ENCODE results near the gene ROGDI.

The ROGDI gene

GRCh38 chr16:4755687-4756086, 46.7 kb downstream of the ROGDI start:
- DNase-seq (ENCODE audit: low read depth), result no peak
- TF ChIP-seq CTCF (IDR thresholded peaks at IDR 0.05; ENCODE audit: low read depth, low read length) (no peak), MAX (IDR thresholded peaks at IDR 0.05; ENCODE audit: low read depth, low read length) (no peak), POLR2A (IDR thresholded peaks at IDR 0.05; ENCODE audit: extremely low read depth, insufficient read length) (no peak), MYC (IDR thresholded peaks at IDR 0.05; ENCODE audit: low read depth, low read length) (no peak)
- H3K4me3 ChIP-seq (ENCODE audit: low read depth, low read length), result no peak overlapping the region

GRCh38 chr16:4754865-4755264, 47.6 kb downstream of the ROGDI start:
- no peak for DNase-seq (ENCODE audit: low read depth)
- H3K4me3 ChIP-seq (ENCODE audit: low read depth, low read length), result no peak overlapping the region
- TF ChIP-seq MYC (IDR thresholded peaks at IDR 0.05; ENCODE audit: low read depth, low read length) (no peak), CTCF (IDR thresholded peaks at IDR 0.05; ENCODE audit: low read depth, low read length) (no peak), MAX (IDR thresholded peaks at IDR 0.05; ENCODE audit: low read depth, low read length) (no peak), POLR2A (IDR thresholded peaks at IDR 0.05; ENCODE audit: extremely low read depth, insufficient read length) (no peak)

GRCh38 chr16:4753227-4753626, 49.2 kb downstream of the ROGDI start:
- TF ChIP-seq POLR2A (IDR thresholded peaks at IDR 0.05; ENCODE audit: extremely low read depth, insufficient read length) (no peak), MAX (IDR thresholded peaks at IDR 0.05; ENCODE audit: low read depth, low read length) (no peak), MYC (IDR thresholded peaks at IDR 0.05; ENCODE audit: low read depth, low read length) (no peak), CTCF (IDR thresholded peaks at IDR 0.05; ENCODE audit: low read depth, low read length) (no peak)
- DNase-seq (ENCODE audit: low read depth), result no peak
- H3K4me3 ChIP-seq (ENCODE audit: low read depth, low read length), result no peak overlapping the region

- no peak for TF ChIP-seq MAX (IDR thresholded peaks at IDR 0.05; ENCODE audit: low read depth, low read length)
- no peak for TF ChIP-seq POLR2A (IDR thresholded peaks at IDR 0.05; ENCODE audit: extremely low read depth, insufficient read length)
- no peak for TF ChIP-seq CTCF (IDR thresholded peaks at IDR 0.05; ENCODE audit: low read depth, low read length)
- no peak for TF ChIP-seq MYC (IDR thresholded peaks at IDR 0.05; ENCODE audit: low read depth, low read length)
- no peak for DNase-seq (ENCODE audit: low read depth)
- H3K4me3 ChIP-seq (ENCODE audit: low read depth, low read length), result no peak overlapping the region
These were observed 49.9 kb downstream of the ROGDI start for GRCh38 chr16:4752351-4753100.

- TF ChIP-seq POLR2A (IDR thresholded peaks at IDR 0.05; ENCODE audit: extremely low read depth, insufficient read length) (no peak), MYC (IDR thresholded peaks at IDR 0.05; ENCODE audit: low read depth, low read length) (no peak), MAX (IDR thresholded peaks at IDR 0.05; ENCODE audit: low read depth, low read length) (no peak), CTCF (IDR thresholded peaks at IDR 0.05; ENCODE audit: low read depth, low read length) (no peak)
- no peak overlapping the region for H3K4me3 ChIP-seq (ENCODE audit: low read depth, low read length)
- no peak for DNase-seq (ENCODE audit: low read depth)
These were observed 51.5 kb downstream of the ROGDI start for GRCh38 chr16:4750896-4751295.
